T-helper 2 cell treated with Interferon-gamma antibody and Interleukin-4, amounts not matched to agents 100 ng/mL and 5 ng/mL, for 36 hours (primary cell): ENCODE measurements around the gene PPL. TPM values are rescaled to one million over a fixed set of nuclear protein-coding genes. Genes with fewer than 3 reads are reported as not detected.

ENCODE experiments used
- intact Hi-C: fragments of 100-400 bp; cut with micrococcal nuclease; formaldehyde crosslinking; loops from one replicate; pipeline ENCODE4 v1.15.1; 2023
- total RNA-seq: library from RNA; stranded (reverse); gene quantifications from 2 replicates; pipeline ENCODE4 v1.2.3, GENCODE V29; 2022

The PPL gene
- total RNA-seq, 1 donor from 2014 or later: not detected

- intact Hi-C loops: no loop called here
Measured at GRCh38 chr16:4892361-4893102, 44.4 kb downstream of the PPL start.

GRCh38 chr16:4891886-4892216 lies 45.1 kb downstream of the PPL start:
- intact Hi-C loops: no loop called here

GRCh38 chr16:4891097-4891885 lies 45.7 kb downstream of the PPL start:
- intact Hi-C loops: no loop called here

- intact Hi-C loops: no loop called here
Measured at GRCh38 chr16:4890686-4891085, 46.3 kb downstream of the PPL start.

- intact Hi-C loops: no loop called here
Measured at GRCh38 chr16:4890026-4890425, 46.9 kb downstream of the PPL start.

GRCh38 chr16:4888428-4889135 lies 48.4 kb downstream of the PPL start:
- intact Hi-C loops: no loop called here

GRCh38 chr16:4886151-4886550 lies 50.8 kb downstream of the PPL start:
- intact Hi-C loops: no loop called here

GRCh38 chr16:4884972-4885874 lies 51.7 kb downstream of the PPL start:
- intact Hi-C loops: no loop called here

- intact Hi-C loops: no loop called here
Measured at GRCh38 chr16:4884209-4884608, 52.7 kb downstream of the PPL start.

GRCh38 chr16:4883501-4883900 lies 53.4 kb downstream of the PPL start:
- intact Hi-C loops: no loop called here

- intact Hi-C loops: no loop called here
Measured at GRCh38 chr16:4882633-4883285, 54.2 kb downstream of the PPL start.

- intact Hi-C loops: no loop called here
Measured at GRCh38 chr16:4882000-4882632, 54.8 kb downstream of the PPL start.

- intact Hi-C loops: no loop called here
Measured at GRCh38 chr16:4880006-4880580, 56.9 kb downstream of the PPL start.

GRCh38 chr16:4879049-4879448 lies 57.9 kb downstream of the PPL start:
- intact Hi-C loops: no loop called here

- intact Hi-C loops: no loop called here
Measured at GRCh38 chr16:4877380-4877685, 59.6 kb downstream of the PPL start.

- intact Hi-C loops: no loop called here
Measured at GRCh38 chr16:4876646-4877379, 60.1 kb downstream of the PPL start.

GRCh38 chr16:4874666-4875065 lies 62.3 kb downstream of the PPL start:
- intact Hi-C loops: no loop called here

GRCh38 chr16:4873091-4873490 lies 63.9 kb downstream of the PPL start:
- intact Hi-C loops: no loop called here

GRCh38 chr16:4871071-4871470 lies 65.9 kb downstream of the PPL start:
- intact Hi-C loops: no loop called here
